Left lung (tissue), 10 donors: ENCODE measurements around the gene IL4R. TPM values are rescaled to one million over a fixed set of nuclear protein-coding genes. Genes with fewer than 3 reads are reported as not detected.

ENCODE experiments used
- ATAC-seq: fragments of 200-7000 bp; cut with Tn5 transposase; one replicate; pipeline ENCODE4 v1.9.1; 2020; ENCODE audit warnings: moderate library complexity
- DNase-seq, 4 donors: peaks; one replicate each; pipeline ENCODE4 v3.0.0-alpha.2; 2013 to 2020
- H3K27ac ChIP-seq, 2 donors: fragments of 200-600 bp; sonication (generic) in 1 of 2; one replicate each; pipeline versions ENCODE4 v1.5.0 to v1.8.0; 2020 to 2021
- H3K27me3 ChIP-seq, 2 donors: fragments of 200-600 bp; sonication (generic) in 1 of 2; one replicate each; pipeline versions ENCODE4 v1.5.0 to v1.8.0; 2020 to 2021
- H3K36me3 ChIP-seq, 2 donors: fragments of 200-600 bp; sonication (generic) in 1 of 2; one replicate each; pipeline versions ENCODE4 v1.5.0 to v1.8.0; 2020 to 2021
- H3K4me1 ChIP-seq, 2 donors: fragments of 200-600 bp; one replicate each; pipeline ENCODE4 v1.8.0; 2021
- H3K4me3 ChIP-seq, 2 donors: fragments of 200-600 bp; sonication (generic) in 1 of 2; one replicate each; pipeline versions ENCODE4 v1.5.0 to v1.8.0; 2020 to 2021; ENCODE audit warnings: mild to moderate bottlenecking in 1 of 2
- H3K9me3 ChIP-seq, 2 donors: fragments of 200-600 bp; sonication (generic) in 1 of 2; one replicate each; pipeline versions ENCODE4 v1.5.0 to v1.8.0; 2020 to 2021
- CTCF ChIP-seq, 2 donors: fragments of 200-600 bp; sonication (generic) in 1 of 2; IDR thresholded peaks; one replicate each; pipeline versions ENCODE4 v1.5.0 to v1.8.0; 2021; ENCODE audit warnings: antibody characterized with exemption in 2 of 2
- intact Hi-C, 2 donors: fragments of 100-400 bp; cut with DNase I; formaldehyde crosslinking; loops; one replicate each; pipeline versions ENCODE4 v1.11.2 to v1.14.2; 2022
- polyA plus RNA-seq, 6 donors: library from polyadenylated mRNA; unstranded; fragments of 120-200 nt; gene quantifications; one replicate each; pipeline ENCODE4 v1.2.1, GENCODE V29; 2013; ENCODE audit not compliant: insufficient read length in 6 of 6
- total RNA-seq, 2 donors: library from RNA; stranded (reverse); fragmentation: NEBNext Ultra II Directional; extraction: Animal tissue kit (Norgen Biotek cat#: 25700); gene quantifications; one replicate each; pipeline ENCODE4 v1.2.1, GENCODE V29; 2021
- donor health status: DM: no; HTN: yes; CAD: no.
- donor health status: DM: no; HTN: no; CAD: no.

Gene IL4R
- total and polyA plus RNA-seq, 8 donors, result 29.4 to 133 (median 35.9) TPM

GRCh38 chr16:27311448-27311830 is 2.3 kb upstream of the IL4R start:
- no peak for ATAC-seq
- intact Hi-C loops, result loop anchor here in 1 of 2 donors (10.0 kb wide), 1 partner anchor 67 kb away; no protein-coding TSS in a partner anchor

GRCh38 chr16:27311897-27312303 is 1.9 kb upstream of the IL4R start:
- H3K4me3 ChIP-seq, result no peak overlapping the region
- TF ChIP-seq CTCF (IDR thresholded peaks at IDR 0.05), result no peak
- no peaks in the 10 kb centered on the region for H3K36me3 ChIP-seq
- no peaks in the 10 kb centered on the region for H3K9me3 ChIP-seq
- no peaks in the 10 kb centered on the region for H3K27me3 ChIP-seq
- intact Hi-C loops, result loop anchor here in 1 of 2 donors (10.0 kb wide), 1 partner anchor 67 kb away; no protein-coding TSS in a partner anchor
- DNase-seq (no peak), ATAC-seq (no peak)
- no peak overlapping the region for H3K27ac ChIP-seq
- H3K4me1 ChIP-seq, result peaks cover 23 to 36% of the 10 kb centered on the region in 2 donors

More at GRCh38 chr16:27311448-27311830, 2.3 kb upstream of the IL4R start:
- Histone ChIP-seq H3K27ac (no peak overlapping the region), H3K36me3 (no peaks in the 10 kb centered on the region), H3K4me3 (no peak overlapping the region), H3K9me3 (no peaks in the 10 kb centered on the region), H3K4me1 (peaks cover 22 to 32% of the 10 kb centered on the region in 2 donors), H3K27me3 (no peaks in the 10 kb centered on the region)
- no peak for TF ChIP-seq CTCF (IDR thresholded peaks at IDR 0.05)
- DNase-seq, result no peak

GRCh38 chr16:27312580-27313421 is 973 bp upstream of the IL4R start:
- Histone ChIP-seq H3K4me1 (peaks cover 28 to 45% of the 10 kb centered on the region in 2 donors), H3K27me3 (no peaks in the 10 kb centered on the region), H3K27ac (peak overlapping the region; percentile 98 to 100), H3K36me3 (no peaks in the 10 kb centered on the region), H3K9me3 (no peaks in the 10 kb centered on the region), H3K4me3 (peak overlapping the region; percentile 81 to 95)
- no peak for DNase-seq
- no peak for TF ChIP-seq CTCF (IDR thresholded peaks at IDR 0.05)
- ATAC-seq, result no peak
- intact Hi-C loops, result loop anchor here in 1 of 2 donors (10.0 kb wide), 1 partner anchor 68 kb away; no protein-coding TSS in a partner anchor

- no peak for TF ChIP-seq CTCF (IDR thresholded peaks at IDR 0.05)
- intact Hi-C loops, result loop anchor here in 1 of 2 donors (10.0 kb wide), 1 partner anchor 69 kb away; no protein-coding TSS in a partner anchor
- Histone ChIP-seq H3K27me3 (no peaks in the 10 kb centered on the region), H3K4me1 (peaks cover 38 to 60% of the 10 kb centered on the region in 2 donors), H3K4me3 (peak overlapping the region; percentile 81 to 95), H3K36me3 (peaks cover 0 to 2% of the 10 kb centered on the region in 2 donors), H3K9me3 (no peaks in the 10 kb centered on the region), H3K27ac (peak overlapping the region; percentile 98 to 100)
- peak; percentile 52 to 78 (median 68) for DNase-seq
- ATAC-seq, result peak; percentile 29
Observed at GRCh38 chr16:27314161-27314723, 468 bp downstream of the IL4R start.

GRCh38 chr16:27314986-27315332 is 1.2 kb downstream of the IL4R start:
- intact Hi-C loops, result loop anchor here in 1 of 2 donors (10.0 kb wide), 1 partner anchor 70 kb away; no protein-coding TSS in a partner anchor
- H3K9me3 ChIP-seq, result no peaks in the 10 kb centered on the region
- H3K27me3 ChIP-seq, result no peaks in the 10 kb centered on the region
- TF ChIP-seq CTCF (IDR thresholded peaks at IDR 0.05), result no peak
- peaks cover 38 to 67% of the 10 kb centered on the region in 2 donors for H3K4me1 ChIP-seq
- DNase-seq (no peak), ATAC-seq (no peak)
- peak overlapping the region; percentile 98 to 100 for H3K27ac ChIP-seq
- peak overlapping the region; percentile 81 to 95 for H3K4me3 ChIP-seq
- peaks cover 0 to 10% of the 10 kb centered on the region in 2 donors for H3K36me3 ChIP-seq
